Neural progenitor cell (in vitro differentiated cells): ENCODE measurements around the gene CLEC3B.

Source experiments
- EZH2 ChIP-seq: fragments of 200-600 bp; sonication (generic); IDR thresholded peaks from 2 replicates; pipeline ENCODE4 v1.6.1; 2017; ENCODE audit warnings: antibody characterized with exemption, mild to moderate bottlenecking, moderate library complexity
- TF ChIP-seq, protein P1 (sequence below): fragments of 200-600 bp; sonication (generic); IDR thresholded peaks from 2 replicates; pipeline ENCODE4 v1.5.1; 2017; ENCODE audit warnings: antibody characterized with exemption, mild to moderate bottlenecking

DNA sequence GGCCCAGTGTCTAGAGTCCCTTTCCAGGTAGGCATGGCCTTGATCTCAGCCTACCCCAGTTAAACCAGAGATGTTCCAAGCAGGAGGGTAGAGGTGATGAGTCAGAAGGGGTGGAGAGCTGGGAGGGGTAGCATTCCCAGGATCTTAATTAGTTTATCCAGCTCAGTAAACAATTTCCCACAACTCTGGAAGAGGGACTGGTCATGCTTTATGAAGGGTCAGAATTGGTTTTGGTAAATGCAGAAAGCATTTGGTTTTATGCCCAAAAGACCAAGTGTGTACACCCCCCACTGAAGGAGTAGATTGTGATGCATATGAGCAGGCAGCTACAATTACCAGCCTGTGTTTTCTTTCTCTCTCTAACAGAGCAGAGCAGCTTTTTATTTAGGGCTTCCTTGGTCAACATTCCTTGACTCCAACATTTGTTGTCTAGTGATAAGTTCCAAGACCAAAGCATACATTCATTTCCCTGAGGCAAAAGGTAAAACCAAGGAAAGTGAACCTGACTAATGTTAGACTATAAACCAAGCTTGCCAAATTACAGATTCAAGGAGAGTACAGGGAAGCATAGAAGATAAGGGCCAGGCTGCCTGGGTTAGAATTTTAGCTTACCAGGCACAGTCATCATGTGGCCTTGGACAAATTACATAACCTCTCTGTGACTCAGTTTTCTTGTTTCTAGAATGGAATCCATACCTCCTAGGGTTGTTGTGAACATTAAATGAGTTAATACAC is 32.5 kb upstream of the CLEC3B start:
- TF ChIP-seq, protein P1, sequence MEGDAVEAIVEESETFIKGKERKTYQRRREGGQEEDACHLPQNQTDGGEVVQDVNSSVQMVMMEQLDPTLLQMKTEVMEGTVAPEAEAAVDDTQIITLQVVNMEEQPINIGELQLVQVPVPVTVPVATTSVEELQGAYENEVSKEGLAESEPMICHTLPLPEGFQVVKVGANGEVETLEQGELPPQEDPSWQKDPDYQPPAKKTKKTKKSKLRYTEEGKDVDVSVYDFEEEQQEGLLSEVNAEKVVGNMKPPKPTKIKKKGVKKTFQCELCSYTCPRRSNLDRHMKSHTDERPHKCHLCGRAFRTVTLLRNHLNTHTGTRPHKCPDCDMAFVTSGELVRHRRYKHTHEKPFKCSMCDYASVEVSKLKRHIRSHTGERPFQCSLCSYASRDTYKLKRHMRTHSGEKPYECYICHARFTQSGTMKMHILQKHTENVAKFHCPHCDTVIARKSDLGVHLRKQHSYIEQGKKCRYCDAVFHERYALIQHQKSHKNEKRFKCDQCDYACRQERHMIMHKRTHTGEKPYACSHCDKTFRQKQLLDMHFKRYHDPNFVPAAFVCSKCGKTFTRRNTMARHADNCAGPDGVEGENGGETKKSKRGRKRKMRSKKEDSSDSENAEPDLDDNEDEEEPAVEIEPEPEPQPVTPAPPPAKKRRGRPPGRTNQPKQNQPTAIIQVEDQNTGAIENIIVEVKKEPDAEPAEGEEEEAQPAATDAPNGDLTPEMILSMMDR = no peak
- TF ChIP-seq EZH2 = no peak
